ENCODE measurements around the gene SOCS2.

The SOCS2 gene

DNA sequence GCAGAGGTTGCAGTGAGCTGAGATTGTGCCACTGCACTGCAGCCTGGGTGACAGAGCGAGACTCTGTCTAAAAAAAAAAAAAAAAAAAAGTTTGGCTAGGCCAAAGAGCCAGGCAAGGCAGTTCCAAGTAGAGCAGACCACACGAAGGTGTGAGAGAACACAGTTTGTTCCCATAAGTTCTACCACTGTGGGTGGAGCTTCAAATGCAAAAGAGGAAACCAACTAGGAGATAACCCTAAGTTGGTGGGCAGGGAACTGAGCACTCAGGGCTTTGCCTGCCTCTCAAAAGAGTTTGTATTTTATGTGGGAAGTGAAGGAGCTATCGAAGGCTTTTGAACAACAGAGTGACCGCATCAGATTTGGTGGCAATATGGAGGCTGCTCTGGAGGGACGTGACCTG is 15.1 kb downstream of the SOCS2 start:
- DNase-seq (ENCODE audit: low spot score): no peak
- TF ChIP-seq, protein P1, sequence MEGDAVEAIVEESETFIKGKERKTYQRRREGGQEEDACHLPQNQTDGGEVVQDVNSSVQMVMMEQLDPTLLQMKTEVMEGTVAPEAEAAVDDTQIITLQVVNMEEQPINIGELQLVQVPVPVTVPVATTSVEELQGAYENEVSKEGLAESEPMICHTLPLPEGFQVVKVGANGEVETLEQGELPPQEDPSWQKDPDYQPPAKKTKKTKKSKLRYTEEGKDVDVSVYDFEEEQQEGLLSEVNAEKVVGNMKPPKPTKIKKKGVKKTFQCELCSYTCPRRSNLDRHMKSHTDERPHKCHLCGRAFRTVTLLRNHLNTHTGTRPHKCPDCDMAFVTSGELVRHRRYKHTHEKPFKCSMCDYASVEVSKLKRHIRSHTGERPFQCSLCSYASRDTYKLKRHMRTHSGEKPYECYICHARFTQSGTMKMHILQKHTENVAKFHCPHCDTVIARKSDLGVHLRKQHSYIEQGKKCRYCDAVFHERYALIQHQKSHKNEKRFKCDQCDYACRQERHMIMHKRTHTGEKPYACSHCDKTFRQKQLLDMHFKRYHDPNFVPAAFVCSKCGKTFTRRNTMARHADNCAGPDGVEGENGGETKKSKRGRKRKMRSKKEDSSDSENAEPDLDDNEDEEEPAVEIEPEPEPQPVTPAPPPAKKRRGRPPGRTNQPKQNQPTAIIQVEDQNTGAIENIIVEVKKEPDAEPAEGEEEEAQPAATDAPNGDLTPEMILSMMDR (IDR thresholded peaks at IDR 0.05; ENCODE audit: extremely low read depth, missing control alignments): no peak

DNA sequence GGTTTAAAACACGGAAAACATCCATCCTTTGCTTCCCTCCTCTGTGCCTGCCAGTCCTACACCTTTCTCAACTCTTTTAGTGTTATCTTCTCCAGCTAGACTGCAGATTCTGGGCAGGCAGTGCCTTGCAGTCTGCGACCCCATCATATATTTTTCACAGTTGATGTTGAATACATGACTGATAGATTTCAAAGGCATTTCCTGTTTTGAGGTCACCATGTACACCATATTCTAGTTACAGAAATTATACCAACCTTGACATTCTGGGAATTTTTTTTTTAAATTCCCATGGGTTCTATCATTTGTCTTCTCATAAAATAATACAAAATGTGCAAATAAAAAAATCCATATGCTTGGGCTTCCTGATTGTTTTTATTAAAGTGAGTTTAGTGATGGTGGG is 16.6 kb downstream of the SOCS2 start:
- no peak for DNase-seq (ENCODE audit: low spot score)
- TF ChIP-seq, protein P1 (IDR thresholded peaks at IDR 0.05; ENCODE audit: extremely low read depth, missing control alignments): no peak

DNA sequence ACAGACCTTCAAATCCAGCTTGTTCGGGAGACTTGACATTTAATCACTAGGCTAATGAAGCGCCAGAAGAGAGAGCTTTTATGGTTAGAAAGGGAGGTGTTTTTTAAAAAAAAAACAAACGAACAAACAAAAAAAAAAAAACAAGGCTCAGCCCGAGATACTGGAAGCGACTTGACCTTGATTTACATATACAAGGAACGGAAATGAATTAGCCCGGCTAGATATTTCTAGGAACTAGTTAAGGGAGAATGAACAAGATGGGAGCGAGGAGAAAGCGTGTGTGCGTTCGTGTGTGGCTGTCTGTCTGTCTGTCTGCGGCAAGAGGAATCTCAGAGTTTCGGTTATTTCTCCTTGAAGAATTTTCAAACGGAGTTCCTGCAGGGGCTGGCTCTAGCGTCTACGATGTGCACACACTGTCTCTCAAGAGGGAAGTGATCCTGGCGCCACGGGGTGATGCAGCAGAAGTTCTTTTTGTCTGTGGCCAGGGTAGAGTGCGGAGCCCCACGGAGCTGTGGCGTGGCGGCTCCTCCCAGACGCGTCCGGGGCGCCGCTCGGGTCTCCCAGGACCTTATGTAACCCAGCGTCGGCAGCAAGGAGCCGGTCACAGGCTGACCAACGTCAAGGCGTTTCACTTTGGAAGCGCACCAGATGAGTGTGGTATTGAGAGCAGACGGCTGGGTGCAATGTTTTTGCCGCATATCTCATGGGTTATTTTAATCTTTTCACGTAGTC is 18.8 kb downstream of the SOCS2 start:
- TF ChIP-seq, protein P1 (IDR thresholded peaks at IDR 0.05; ENCODE audit: extremely low read depth, missing control alignments): no peak
- DNase-seq (ENCODE audit: low spot score): peak; percentile 41

DNA sequence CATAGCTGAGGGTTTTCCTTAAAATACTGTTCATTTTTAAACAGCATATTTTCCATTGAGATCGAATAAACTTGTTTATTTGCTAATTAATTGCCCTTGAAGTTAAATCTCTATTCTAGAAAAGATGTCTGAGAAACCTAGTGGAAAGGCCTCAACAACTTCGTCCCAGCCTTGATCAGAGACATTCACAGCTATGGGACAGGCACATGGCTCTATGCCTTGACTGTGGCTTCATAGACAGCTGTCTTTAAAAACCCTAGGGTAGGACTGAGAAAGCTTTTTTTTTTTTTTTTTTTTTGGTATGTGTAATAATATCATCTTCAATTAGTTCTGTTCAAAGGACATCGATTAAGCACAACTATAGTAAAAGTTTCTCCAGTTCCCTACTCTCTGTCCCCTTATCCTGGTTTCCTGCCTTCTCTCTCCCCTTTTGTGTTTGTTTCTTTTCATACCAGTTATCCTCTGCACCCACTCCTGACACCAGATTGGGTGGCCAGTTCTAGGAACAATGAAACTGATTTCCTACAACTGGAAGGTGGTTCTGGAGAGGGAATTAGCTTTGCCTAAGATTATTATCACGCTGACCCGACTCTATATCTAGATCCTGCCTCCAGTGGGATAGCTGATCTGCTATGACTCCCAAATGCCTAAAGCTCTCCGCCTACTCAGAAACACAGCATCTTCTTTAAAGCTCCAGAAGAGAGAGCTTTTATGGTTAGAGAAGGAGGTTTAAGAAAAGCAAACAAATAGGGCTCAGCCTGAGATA is 20.3 kb downstream of the SOCS2 start:
- DNase-seq (ENCODE audit: low spot score): no peak
- TF ChIP-seq, protein P1 (IDR thresholded peaks at IDR 0.05; ENCODE audit: extremely low read depth, missing control alignments): no peak

DNA sequence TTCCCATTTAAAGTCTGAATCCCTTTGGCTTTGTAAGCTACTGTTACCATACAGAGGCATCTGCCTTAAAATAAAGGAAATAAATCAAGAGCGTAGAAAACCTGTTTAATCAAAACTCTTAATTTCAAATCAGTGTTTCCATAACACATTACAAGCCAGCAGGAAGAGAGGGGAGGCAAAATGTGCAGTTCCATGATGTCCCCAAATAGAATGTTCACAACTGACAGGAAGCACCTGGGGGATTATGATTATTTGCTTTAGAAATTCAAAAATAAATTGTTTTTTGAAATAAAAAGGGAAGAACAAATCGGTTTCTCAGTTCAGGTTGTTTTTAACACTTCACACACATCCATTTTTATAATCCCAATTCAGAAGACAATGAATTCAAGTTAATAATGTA is 21.4 kb downstream of the SOCS2 start:
- no peak for DNase-seq (ENCODE audit: low spot score)
- TF ChIP-seq, protein P1 (IDR thresholded peaks at IDR 0.05; ENCODE audit: extremely low read depth, missing control alignments): no peak

DNA sequence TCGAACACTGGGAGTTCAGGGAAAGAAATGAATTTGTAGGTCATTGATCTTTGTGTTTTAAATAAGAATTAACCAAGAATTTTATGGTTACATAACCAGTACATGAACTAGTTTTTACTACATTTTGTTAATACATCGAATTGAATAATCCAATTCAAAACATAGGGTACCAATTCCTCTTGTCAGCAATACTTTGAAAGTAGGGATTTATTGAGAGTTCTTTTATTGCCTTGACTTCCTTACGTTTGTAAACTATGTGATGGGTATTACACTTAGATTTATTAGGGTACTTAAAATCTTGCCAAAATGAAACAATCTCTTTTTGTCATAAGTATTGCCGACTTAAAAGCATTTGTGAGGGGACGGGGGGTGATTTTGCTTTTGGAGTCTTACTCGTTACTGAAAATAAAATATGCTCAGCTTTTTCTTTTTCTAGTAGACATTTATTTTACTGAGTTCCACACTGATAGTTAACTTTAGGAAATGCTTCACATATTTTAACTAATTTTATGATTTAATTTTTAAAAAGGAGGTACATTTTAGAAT is 22.4 kb downstream of the SOCS2 start:
- DNase-seq (ENCODE audit: low spot score): no peak
- TF ChIP-seq, protein P1 (IDR thresholded peaks at IDR 0.05; ENCODE audit: extremely low read depth, missing control alignments): no peak

DNA sequence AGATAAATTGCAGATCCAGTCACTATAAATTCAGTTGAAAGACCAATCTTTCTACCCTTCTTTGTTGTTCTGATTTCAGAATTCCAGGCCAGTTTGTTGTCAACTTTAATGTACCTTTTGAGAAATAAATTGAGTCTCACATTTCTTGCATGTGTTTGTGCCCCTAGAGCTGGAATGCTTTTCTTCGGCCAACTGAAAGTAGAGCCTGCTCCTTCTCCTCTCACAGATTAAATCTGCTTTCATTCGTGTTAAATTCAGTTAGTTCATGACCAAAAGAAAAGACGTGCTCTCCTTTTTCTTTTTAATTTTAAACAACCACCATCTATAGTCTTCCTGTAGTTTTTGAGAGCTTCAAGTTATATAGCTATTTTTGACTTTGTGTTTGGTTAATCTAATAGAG is 22.9 kb downstream of the SOCS2 start:
- DNase-seq (ENCODE audit: low spot score): no peak
- TF ChIP-seq, protein P1 (IDR thresholded peaks at IDR 0.05; ENCODE audit: extremely low read depth, missing control alignments): no peak
